ENCODE measurements around the gene CNTNAP4. TPM values are rescaled to one million over a fixed set of nuclear protein-coding genes. Genes with fewer than 3 reads are reported as not detected.

Gene CNTNAP4
- total RNA-seq, 1 experiment from 2014 or later, result not detected

DNA sequence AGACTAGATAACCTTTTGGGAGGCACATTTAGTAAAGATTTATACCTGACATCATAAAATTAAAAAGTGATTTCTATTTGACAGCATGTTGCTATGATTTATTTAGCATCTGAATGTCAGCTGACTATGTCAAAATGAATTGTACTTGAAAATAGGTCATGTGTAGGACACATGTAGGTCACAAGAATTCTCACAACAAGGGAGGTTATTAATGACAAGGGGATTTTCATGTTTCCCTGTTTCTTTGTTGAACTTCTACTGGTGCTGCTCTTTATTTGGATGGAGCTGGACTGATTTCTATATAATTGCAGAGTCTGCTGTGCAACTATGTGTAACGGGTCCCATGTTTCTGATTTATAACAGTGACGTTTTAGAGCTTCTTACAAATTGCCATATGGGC is 144.4 kb downstream of the CNTNAP4 start:
- Histone ChIP-seq H2BK20ac (ENCODE audit: low read depth, low read length, poor library complexity, severe bottlenecking) (no peak overlapping the region), H3K18ac (ENCODE audit: insufficient read length, low read depth, low read length) (no peak overlapping the region)
- no peak overlapping the region for H3K4me3 Mint-ChIP-seq

More for the DNA sequence above, 144.4 kb downstream of the CNTNAP4 start:
- H3K23ac ChIP-seq (ENCODE audit: insufficient read length, low read depth, low read length), result no peak overlapping the region
- no peak overlapping the region for H4K5ac ChIP-seq (ENCODE audit: insufficient read length, low read depth, low read length)
- H3K4me1 ChIP-seq (ENCODE audit: insufficient read depth, low read length), result no peaks in the 10 kb centered on the region
- H2BK15ac ChIP-seq (ENCODE audit: low read depth, low read length), result no peak overlapping the region
- no peak overlapping the region for H2BK5ac ChIP-seq (ENCODE audit: insufficient read length, low read length)
- H2BK120ac ChIP-seq (ENCODE audit: low read depth, low read length, poor library complexity, severe bottlenecking), result no peak overlapping the region
- no peaks in the 10 kb centered on the region for H4K20me1 ChIP-seq (ENCODE audit: control insufficient read depth, insufficient read depth, insufficient read length)
- no peak overlapping the region for H3K4me2 ChIP-seq (ENCODE audit: insufficient read depth, insufficient read length, low read length)
- no peak overlapping the region for H4K91ac ChIP-seq (ENCODE audit: insufficient read length, low read depth, low read length)
- H4K8ac ChIP-seq (replicated peaks; ENCODE audit: insufficient read length, low read depth, low read length), result no peak overlapping the region
- no CpG with 5 or more reads among the region's 2 CpGs for WGBS (ENCODE audit: extremely low coverage, insufficient read length, low lambda C conversion rate)
- H2BK12ac ChIP-seq (ENCODE audit: insufficient read length, low read depth, low read length), result no peak overlapping the region
- Mint-ChIP-seq H3K36me3 (ENCODE audit: insufficient read depth in 1 of 3, low read depth in 3 of 3) (no peaks in the 10 kb centered on the region), H3K27ac (no peak overlapping the region), H3K4me1 (peaks cover 0 to 11% of the 10 kb centered on the region in 2 experiments; a peak in 3 of 4 replicates), H3K9me3 (peaks cover 0 to 6% of the 10 kb centered on the region in 2 experiments; a peak in 1 of 5 replicates), H3K27me3 (ENCODE audit: low read depth) (no peaks in the 10 kb centered on the region)
- DNase-seq, result no peak
- no peaks in the 10 kb centered on the region for H3K27me3 ChIP-seq (ENCODE audit: insufficient read depth, low read length)
- no peak overlapping the region for H3K14ac ChIP-seq (ENCODE audit: insufficient read depth, low read length)
- H2AFZ ChIP-seq (ENCODE audit: low read length), result no peak overlapping the region
- H2AK5ac ChIP-seq (ENCODE audit: insufficient read length, low read length), result no peak overlapping the region
- no peaks in the 10 kb centered on the region for H3K9me3 ChIP-seq (ENCODE audit: control insufficient read depth, low read depth, low read length)
- no peak overlapping the region for H3K27ac ChIP-seq (ENCODE audit: insufficient read length, low read depth, low read length)
- H3K79me2 ChIP-seq (ENCODE audit: insufficient read depth, low read length), result no peaks in the 10 kb centered on the region
- H3K9ac ChIP-seq (ENCODE audit: extremely low read depth, insufficient read length, low read length), result no peak overlapping the region
- TF ChIP-seq, protein P1, sequence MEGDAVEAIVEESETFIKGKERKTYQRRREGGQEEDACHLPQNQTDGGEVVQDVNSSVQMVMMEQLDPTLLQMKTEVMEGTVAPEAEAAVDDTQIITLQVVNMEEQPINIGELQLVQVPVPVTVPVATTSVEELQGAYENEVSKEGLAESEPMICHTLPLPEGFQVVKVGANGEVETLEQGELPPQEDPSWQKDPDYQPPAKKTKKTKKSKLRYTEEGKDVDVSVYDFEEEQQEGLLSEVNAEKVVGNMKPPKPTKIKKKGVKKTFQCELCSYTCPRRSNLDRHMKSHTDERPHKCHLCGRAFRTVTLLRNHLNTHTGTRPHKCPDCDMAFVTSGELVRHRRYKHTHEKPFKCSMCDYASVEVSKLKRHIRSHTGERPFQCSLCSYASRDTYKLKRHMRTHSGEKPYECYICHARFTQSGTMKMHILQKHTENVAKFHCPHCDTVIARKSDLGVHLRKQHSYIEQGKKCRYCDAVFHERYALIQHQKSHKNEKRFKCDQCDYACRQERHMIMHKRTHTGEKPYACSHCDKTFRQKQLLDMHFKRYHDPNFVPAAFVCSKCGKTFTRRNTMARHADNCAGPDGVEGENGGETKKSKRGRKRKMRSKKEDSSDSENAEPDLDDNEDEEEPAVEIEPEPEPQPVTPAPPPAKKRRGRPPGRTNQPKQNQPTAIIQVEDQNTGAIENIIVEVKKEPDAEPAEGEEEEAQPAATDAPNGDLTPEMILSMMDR (conservative IDR thresholded peaks at IDR 0.05), result no peak
- H3K4ac ChIP-seq (ENCODE audit: low read depth, low read length), result no peak overlapping the region
- H3K79me1 ChIP-seq (ENCODE audit: insufficient read depth, low read depth, low read length, poor library complexity, severe bottlenecking), result no peaks in the 10 kb centered on the region
- H3T11ph ChIP-seq (ENCODE audit: low read length), result no peak overlapping the region
- no peak overlapping the region for H3K56ac ChIP-seq (ENCODE audit: insufficient read length, low read depth, low read length)
- H3K23me2 ChIP-seq (ENCODE audit: insufficient read length, low read depth, low read length, poor library complexity, severe bottlenecking), result no peaks in the 10 kb centered on the region

Data from H9 (cell line).